ENCODE measurements around the gene RNF212B. TPM values are rescaled to one million over a fixed set of nuclear protein-coding genes. Genes with fewer than 3 reads are reported as not detected.
A peak's percentile ranks its signal among the peaks of the same experiment; 100 is the strongest.

RNF212B gene
- total and polyA plus RNA-seq, 2 donors (not counting 1 experiment from before 2014, with no cell fraction given): not detected

DNA sequence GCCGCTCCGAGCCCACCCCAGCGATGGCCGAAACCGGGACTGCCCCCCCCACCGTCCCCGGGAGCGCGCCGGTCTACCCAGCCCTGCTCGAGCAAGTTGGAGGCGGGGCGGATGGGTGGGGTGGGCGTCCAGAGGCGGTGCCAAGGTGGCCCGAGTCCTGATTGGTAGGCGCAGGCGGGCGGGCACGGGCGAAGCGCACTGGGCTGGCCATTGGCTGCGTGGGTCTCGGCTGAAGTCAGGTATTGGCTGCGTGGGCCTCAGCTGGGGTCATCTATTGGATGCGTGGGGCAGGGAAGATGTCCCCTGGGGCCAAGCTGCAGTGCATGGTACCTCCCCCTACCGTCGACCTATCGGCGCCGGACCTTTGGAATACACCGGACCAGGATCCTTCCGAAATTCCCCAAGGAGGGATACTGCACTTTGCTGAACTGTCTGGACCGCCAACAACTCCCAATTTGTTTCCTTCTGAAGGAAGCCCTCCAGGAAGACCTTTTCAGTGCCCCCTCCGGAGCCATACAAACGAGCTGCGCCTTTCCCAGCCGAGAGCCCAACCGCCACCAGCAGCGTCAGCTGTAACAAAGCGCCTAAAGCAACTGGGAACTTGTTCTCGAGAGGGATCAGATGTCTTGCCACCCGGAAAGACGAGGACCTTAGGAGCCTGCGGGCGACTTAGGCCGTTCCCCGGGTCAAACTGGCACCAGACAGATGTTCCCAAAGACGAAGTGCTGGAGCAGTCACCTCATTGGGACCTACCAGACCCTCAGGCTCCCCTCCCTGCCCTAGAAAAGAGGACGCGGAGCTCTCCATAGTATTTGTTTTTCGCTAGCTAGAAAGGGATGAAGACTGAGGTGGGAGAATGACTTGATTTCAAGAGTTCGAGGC is 48.5 kb downstream of the RNF212B start, which contains the start of gene HOMEZ:
Gene HOMEZ (minus strand): TSS at position 113 of the 882 bp plus-strand sequence. CDS start 180 bp downstream, outside the sequence.
- peak; percentile 98 for DNase-seq (ENCODE audit: low read depth in 2 of 2)
- no peak for TF ChIP-seq EZH2 (IDR thresholded peaks at IDR 0.05; ENCODE audit: low read length, missing control alignments)
- TF ChIP-seq, protein P1, sequence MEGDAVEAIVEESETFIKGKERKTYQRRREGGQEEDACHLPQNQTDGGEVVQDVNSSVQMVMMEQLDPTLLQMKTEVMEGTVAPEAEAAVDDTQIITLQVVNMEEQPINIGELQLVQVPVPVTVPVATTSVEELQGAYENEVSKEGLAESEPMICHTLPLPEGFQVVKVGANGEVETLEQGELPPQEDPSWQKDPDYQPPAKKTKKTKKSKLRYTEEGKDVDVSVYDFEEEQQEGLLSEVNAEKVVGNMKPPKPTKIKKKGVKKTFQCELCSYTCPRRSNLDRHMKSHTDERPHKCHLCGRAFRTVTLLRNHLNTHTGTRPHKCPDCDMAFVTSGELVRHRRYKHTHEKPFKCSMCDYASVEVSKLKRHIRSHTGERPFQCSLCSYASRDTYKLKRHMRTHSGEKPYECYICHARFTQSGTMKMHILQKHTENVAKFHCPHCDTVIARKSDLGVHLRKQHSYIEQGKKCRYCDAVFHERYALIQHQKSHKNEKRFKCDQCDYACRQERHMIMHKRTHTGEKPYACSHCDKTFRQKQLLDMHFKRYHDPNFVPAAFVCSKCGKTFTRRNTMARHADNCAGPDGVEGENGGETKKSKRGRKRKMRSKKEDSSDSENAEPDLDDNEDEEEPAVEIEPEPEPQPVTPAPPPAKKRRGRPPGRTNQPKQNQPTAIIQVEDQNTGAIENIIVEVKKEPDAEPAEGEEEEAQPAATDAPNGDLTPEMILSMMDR (conservative IDR thresholded peaks at IDR 0.05 in 1 of 2, IDR thresholded peaks at IDR 0.05 in 1 of 2; ENCODE audit: low read depth in 1 of 2, low read length in 2 of 2): no peak

DNA sequence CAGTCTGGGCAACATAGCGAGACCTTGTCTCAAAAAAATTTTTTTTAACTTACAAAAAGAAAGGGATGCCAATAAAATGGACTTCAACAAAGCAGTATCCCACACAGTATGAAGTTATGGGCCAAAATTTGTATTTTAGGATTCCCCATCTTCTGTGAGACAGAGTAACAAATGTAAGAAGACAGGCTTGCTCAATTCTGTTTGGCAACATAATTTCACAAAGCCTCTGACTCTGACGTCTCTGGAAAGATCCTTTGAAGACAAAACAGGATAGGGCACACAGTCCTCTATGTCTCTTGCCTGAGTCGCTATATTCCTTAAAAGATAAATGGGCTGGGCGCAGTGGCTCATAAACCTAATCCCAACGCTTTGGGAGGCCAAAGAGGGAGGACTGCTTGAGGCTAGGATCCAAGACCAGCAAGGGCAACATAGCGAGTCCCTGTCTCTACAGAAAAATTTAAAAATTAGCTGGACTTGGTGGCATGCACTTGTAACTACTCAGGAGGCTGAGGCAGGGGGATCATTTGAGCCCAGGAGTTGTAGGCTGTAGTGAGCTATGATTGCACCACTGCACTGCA is 49.3 kb downstream of the RNF212B start:
- peak overlapping the region; percentile 60 for H3K27ac ChIP-seq (ENCODE audit: insufficient read depth, low read length)
- H3K4me1 ChIP-seq (ENCODE audit: control insufficient read depth, extremely low read depth, insufficient read depth, low read length): peaks cover 3% of the 10 kb centered on the region
- H3K9ac ChIP-seq (ENCODE audit: insufficient read depth, low read length): no peak overlapping the region
- H3K4me2 ChIP-seq (ENCODE audit: extremely low read depth, insufficient read depth, low read length): peak overlapping the region; percentile 91
- no peaks in the 10 kb centered on the region for H3K27me3 ChIP-seq (ENCODE audit: control insufficient read depth, insufficient read depth, low read length)
- H3K4me3 ChIP-seq (replicated peaks in 1 of 4; ENCODE audit: control extremely low read depth in 1 of 4, insufficient read depth in 1 of 4, low read depth in 3 of 4, low read length in 4 of 4): peak overlapping the region; percentile 49 to 92 (median 90)
- H3K36me3 ChIP-seq (ENCODE audit: control insufficient read depth, insufficient read depth, low read length): no peaks in the 10 kb centered on the region
- TF ChIP-seq EZH2 (IDR thresholded peaks at IDR 0.05; ENCODE audit: low read length, missing control alignments): no peak
- TF ChIP-seq, protein P1 (conservative IDR thresholded peaks at IDR 0.05 in 1 of 2, IDR thresholded peaks at IDR 0.05 in 1 of 2; ENCODE audit: low read depth in 1 of 2, low read length in 2 of 2): no peak
- no peaks in the 10 kb centered on the region for H4K20me1 ChIP-seq (ENCODE audit: control insufficient read depth, extremely low read depth, insufficient read depth, low read length)
- no peaks in the 10 kb centered on the region for H3K79me2 ChIP-seq (ENCODE audit: control insufficient read depth, insufficient read depth, low read length)
- no peak for DNase-seq (ENCODE audit: low read depth in 2 of 2)
- H3K9me3 ChIP-seq (ENCODE audit: control insufficient read depth, insufficient read depth, low read depth, low read length): no peaks in the 10 kb centered on the region
- peak overlapping the region; percentile 98 for H2AFZ ChIP-seq (ENCODE audit: low read length)

More for the DNA sequence above, 48.5 kb downstream of the RNF212B start, which contains the start of gene HOMEZ:
- Histone ChIP-seq H3K79me2 (ENCODE audit: control insufficient read depth, insufficient read depth, low read length) (no peaks in the 10 kb centered on the region), H3K9me3 (ENCODE audit: control insufficient read depth, insufficient read depth, low read depth, low read length) (no peaks in the 10 kb centered on the region), H3K4me3 (replicated peaks in 1 of 4; ENCODE audit: control extremely low read depth in 1 of 4, insufficient read depth in 1 of 4, low read depth in 3 of 4, low read length in 4 of 4) (peak within 1 kb of the TSS; percentile 84 to 92 (median 90)), H3K4me1 (ENCODE audit: control insufficient read depth, extremely low read depth, insufficient read depth, low read length) (peaks cover 3% of the 10 kb centered on the region), H2AFZ (ENCODE audit: low read length) (peak within 1 kb of the TSS; percentile 98), H4K20me1 (ENCODE audit: control insufficient read depth, extremely low read depth, insufficient read depth, low read length) (no peaks in the 10 kb centered on the region), H3K9ac (ENCODE audit: insufficient read depth, low read length) (peak within 1 kb of the TSS; percentile 71), H3K36me3 (ENCODE audit: control insufficient read depth, insufficient read depth, low read length) (no peaks in the 10 kb centered on the region), H3K27ac (ENCODE audit: insufficient read depth, low read length) (peak within 1 kb of the TSS; percentile 60), H3K4me2 (ENCODE audit: extremely low read depth, insufficient read depth, low read length) (peak within 1 kb of the TSS; percentile 91), H3K27me3 (ENCODE audit: control insufficient read depth, insufficient read depth, low read length) (no peaks in the 10 kb centered on the region)

All from fibroblast of lung (primary cell).